Muscle layer of colon (tissue), 2 donors: ENCODE data around the gene SCG3.

ENCODE experiments used
- H3K27ac ChIP-seq: one replicate; pipeline ENCODE4 v1.7.0; 2013; ENCODE audit warnings: low read depth, mild to moderate bottlenecking, low read length, moderate library complexity
- H3K27me3 ChIP-seq, 2 donors: one replicate each; pipeline ENCODE4 v1.7.0; 2013; ENCODE audit warnings: low read length in 2 of 2, mild to moderate bottlenecking in 2 of 2; ENCODE audit not compliant: insufficient read depth in 2 of 2, control insufficient read depth in 1 of 2
- H3K36me3 ChIP-seq: one replicate; pipeline ENCODE4 v1.7.0; 2013; ENCODE audit warnings: mild to moderate bottlenecking, low read length; ENCODE audit not compliant: insufficient read depth
- H3K4me1 ChIP-seq: one replicate; pipeline ENCODE4 v1.7.0; 2013; ENCODE audit warnings: mild to moderate bottlenecking, low read length; ENCODE audit not compliant: insufficient read depth
- H3K4me3 ChIP-seq, 2 donors: one replicate each; pipeline ENCODE4 v1.7.0; 2013; ENCODE audit warnings: low read length in 2 of 2, low read depth in 1 of 2, mild to moderate bottlenecking in 1 of 2, moderate library complexity in 1 of 2
- H3K9ac ChIP-seq: one replicate; pipeline ENCODE4 v1.7.0; 2013; ENCODE audit warnings: low read length
- H3K9me3 ChIP-seq: one replicate; pipeline ENCODE4 v1.7.0; 2013; ENCODE audit warnings: mild to moderate bottlenecking, low read length
- donor health status: abdominal sarcoma.
- donor health status: Adenocarcinoma of cecum.

SCG3 gene

DNA sequence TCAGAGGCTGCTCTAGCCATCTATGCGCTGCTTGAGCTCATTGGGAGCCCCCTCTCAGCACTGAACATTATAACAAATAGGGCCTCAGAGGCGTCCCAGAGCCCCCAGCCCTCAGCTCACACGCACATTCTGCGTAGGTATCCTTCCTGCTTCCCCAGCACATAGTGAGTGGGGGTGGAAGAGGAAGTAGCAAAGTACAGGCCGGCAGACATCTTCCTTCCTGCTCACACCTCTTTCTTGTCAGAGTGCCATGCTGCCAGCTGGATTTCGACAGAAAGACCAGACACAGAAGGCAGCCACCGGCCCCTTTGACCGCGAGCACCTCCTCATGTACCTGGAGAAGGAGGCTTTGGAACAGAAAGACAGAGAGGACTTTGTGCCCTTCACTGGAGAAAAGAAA lies 86.7 kb downstream of the SCG3 start:
- Histone ChIP-seq H3K27me3 (no peaks in the 10 kb centered on the region), H3K9me3 (no peaks in the 10 kb centered on the region), H3K27ac (no peak overlapping the region), H3K4me1 (no peaks in the 10 kb centered on the region), H3K4me3 (no peak overlapping the region), H3K9ac (no peak overlapping the region), H3K36me3 (peaks cover 33% of the 10 kb centered on the region)
